Inflammatory macrophage treated with lipopolysaccharide for 1 hour (primary cell): Measurements from ENCODE around the gene FHL1.
A peak's percentile ranks its signal among the peaks of the same experiment; 100 is the strongest.
"Not testable (repeated sequence)": the region's sequence is repeated elsewhere in the genome, so short reads cannot be mapped to it uniquely, and the experiment has no call there.

Experiments
- DNase-seq, 2 donors: peaks; one replicate each; pipeline ENCODE4 v3.0.0-alpha.2; 2020 to 2022

Gene FHL1

GRCh38 chrX:136147976-136148375, 643 bp downstream of the FHL1 start:
- no peak for DNase-seq

GRCh38 chrX:136148391-136148790, 1.1 kb downstream of the FHL1 start:
- no peak for DNase-seq

- DNase-seq: no peak
Measured at GRCh38 chrX:136154998-136155397, 7.7 kb downstream of the FHL1 start.

- DNase-seq: no peak
Measured at GRCh38 chrX:136156560-136157117, 9.3 kb downstream of the FHL1 start.

GRCh38 chrX:136157187-136157586, 9.9 kb downstream of the FHL1 start:
- DNase-seq: peak; percentile 25 to 31

GRCh38 chrX:136158685-136159084, 11.4 kb downstream of the FHL1 start:
- no peak for DNase-seq

GRCh38 chrX:136159611-136160025, 12.3 kb downstream of the FHL1 start:
- DNase-seq: peak; percentile 4 to 60

- DNase-seq: peak in 1 of 2 donors; percentile 52
Measured at GRCh38 chrX:136162827-136163570, 15.7 kb downstream of the FHL1 start.

GRCh38 chrX:136163689-136164088, 16.4 kb downstream of the FHL1 start:
- DNase-seq: no peak

GRCh38 chrX:136165406-136165805, 18.1 kb downstream of the FHL1 start:
- no peak for DNase-seq

- DNase-seq: no peak
Measured at GRCh38 chrX:136166221-136166855, 19.0 kb downstream of the FHL1 start.

- DNase-seq: not testable (repeated sequence)
Measured at GRCh38 chrX:136167989-136168388, 20.7 kb downstream of the FHL1 start.

GRCh38 chrX:136168929-136169735, 21.8 kb downstream of the FHL1 start:
- DNase-seq: no peak

GRCh38 chrX:136170139-136170800, 22.9 kb downstream of the FHL1 start:
- no peak for DNase-seq

GRCh38 chrX:136171420-136171819, 24.1 kb downstream of the FHL1 start:
- no peak for DNase-seq

- DNase-seq: no peak
Measured at GRCh38 chrX:136176399-136176825, 29.1 kb downstream of the FHL1 start.

- no peak for DNase-seq
Measured at GRCh38 chrX:136179133-136179532, 31.8 kb downstream of the FHL1 start.

- peak; percentile 3 to 21 for DNase-seq
Measured at GRCh38 chrX:136182414-136182813, 35.1 kb downstream of the FHL1 start.

GRCh38 chrX:136183172-136183571, 35.8 kb downstream of the FHL1 start:
- no peak for DNase-seq

- no peak for DNase-seq
Measured at GRCh38 chrX:136183917-136184316, 36.6 kb downstream of the FHL1 start.

GRCh38 chrX:136185401-136186022, 38.2 kb downstream of the FHL1 start:
- DNase-seq: no peak

- no peak for DNase-seq
Measured at GRCh38 chrX:136186023-136186413, 38.7 kb downstream of the FHL1 start.
